OCI-LY7 (cell line): ENCODE data around the gene CHST11. TPM values are rescaled to one million over a fixed set of nuclear protein-coding genes. Genes with fewer than 3 reads are reported as not detected.

ENCODE experiments used
- BruUV-seq: library from RNA; stranded (reverse); fragments of 400-500 nt; replicated peaks from 2 replicates; lab custom pipeline; 2021; lab: Mats Ljungman, UMichigan
- CTCF ChIA-PET: fragments of 300-600 bp; sonication (Branson Sonifier 250); formaldehyde crosslinking; loops from one replicate; lab custom pipeline; 2022; ENCODE audit warnings: antibody characterized with exemption; ENCODE audit not compliant: unreplicated experiment; lab: Charles Lee
- POLR2A ChIA-PET: fragments of 300-600 bp; sonication (Branson Sonifier 250); formaldehyde crosslinking; loops from one replicate; lab custom pipeline; 2022; ENCODE audit warnings: antibody characterized with exemption; lab: Charles Lee
- DNase-seq: peaks from one replicate; pipeline ENCODE4 v3.0.0-alpha.2; 2015; ENCODE audit warnings: low spot score
- H2AFZ ChIP-seq: fragments of 200-600 bp; sonication (generic), shearing (Covaris generic); 2 replicates; pipeline ENCODE4 v1.6.1; 2014; ENCODE audit warnings: mild to moderate bottlenecking, antibody characterized with exemption, low read length, moderate library complexity
- H3K27ac ChIP-seq: fragments of 200-600 bp; sonication (generic); 2 replicates; pipeline ENCODE4 v1.5.1; 2014; ENCODE audit warnings: mixed run types, low read depth, mild to moderate bottlenecking, moderate library complexity, low read length, inconsistent platforms; ENCODE audit not compliant: poor library complexity, severe bottlenecking
- H3K36me3 ChIP-seq: fragments of 200-600 bp; sonication (generic); 2 replicates; pipeline ENCODE4 v1.6.1; 2014; ENCODE audit warnings: mild to moderate bottlenecking, antibody characterized with exemption, low read length, moderate library complexity, mixed read lengths; ENCODE audit not compliant: insufficient read depth
- H3K4me1 ChIP-seq: fragments of 200-600 bp; sonication (generic); 2 replicates; pipeline ENCODE4 v1.5.1; 2014; ENCODE audit warnings: mild to moderate bottlenecking, low read length; ENCODE audit not compliant: insufficient read depth, poor library complexity, severe bottlenecking
- H3K4me2 ChIP-seq: fragments of 200-600 bp; sonication (generic); 2 replicates; pipeline ENCODE4 v1.6.1; 2014; ENCODE audit warnings: mild to moderate bottlenecking, low read length
- H3K4me3 ChIP-seq: fragments of 200-600 bp; sonication (generic); 2 replicates; pipeline ENCODE4 v1.5.1; 2014; ENCODE audit warnings: mild to moderate bottlenecking, low read depth, low read length; ENCODE audit not compliant: poor library complexity, severe bottlenecking
- H3K79me2 ChIP-seq: fragments of 200-600 bp; sonication (generic); 2 replicates; pipeline ENCODE4 v1.6.1; 2016; ENCODE audit warnings: low read depth, mild to moderate bottlenecking, low read length, moderate library complexity, mixed read lengths; ENCODE audit not compliant: insufficient read depth
- H3K9me2 ChIP-seq: fragments of 200-600 bp; sonication (generic); 2 replicates; pipeline ENCODE4 v1.6.1; 2016; ENCODE audit warnings: mild to moderate bottlenecking, low read length, mixed read lengths; ENCODE audit not compliant: insufficient read depth
- H3K9me3 ChIP-seq: fragments of 200-600 bp; sonication (generic); 2 replicates; pipeline ENCODE4 v1.6.1; 2014; ENCODE audit warnings: mild to moderate bottlenecking, mixed run types, low read length, mixed read lengths
- H4K20me1 ChIP-seq: fragments of 200-600 bp; sonication (generic); 2 replicates; pipeline ENCODE4 v1.6.1; 2014; ENCODE audit warnings: mild to moderate bottlenecking, antibody characterized with exemption, low read length, moderate library complexity, mixed read lengths; ENCODE audit not compliant: insufficient read depth
- EZH2phosphoT487 ChIP-seq: fragments of 200-600 bp; sonication (generic); IDR thresholded peaks from 2 replicates; pipeline ENCODE4 v1.6.1; 2018; ENCODE audit warnings: low read depth, borderline replicate concordance, mild to moderate bottlenecking, mixed run types, antibody characterized with exemption, low read length, moderate library complexity, mixed read lengths
- intact Hi-C: fragments of 100-400 bp; cut with micrococcal nuclease; formaldehyde crosslinking; loops from one replicate; pipeline ENCODE4 v1.10.0; 2022; ENCODE audit not compliant: unreplicated experiment
- total RNA-seq, 2 experiments: library from RNA; depleted of rRNA in 1 of 2; stranded (reverse); fragments of >200 nt in 1 of 2; shearing (Covaris generic) in 1 of 2; gene quantifications; 2 replicates each; pipeline ENCODE4 v1.2.3, GENCODE V29; 2014 to 2022
- TF ChIP-seq, protein P1 (sequence below): fragments of 200-600 bp; sonication (generic); conservative IDR thresholded peaks from 2 replicates; pipeline ENCODE4 v1.5.1; 2014; ENCODE audit warnings: mild to moderate bottlenecking, antibody characterized with exemption, low read length, moderate library complexity, mixed read lengths

CHST11 gene
- total RNA-seq, 2 experiments from 2014 or later, result 15.2 to 41.6 TPM

DNA sequence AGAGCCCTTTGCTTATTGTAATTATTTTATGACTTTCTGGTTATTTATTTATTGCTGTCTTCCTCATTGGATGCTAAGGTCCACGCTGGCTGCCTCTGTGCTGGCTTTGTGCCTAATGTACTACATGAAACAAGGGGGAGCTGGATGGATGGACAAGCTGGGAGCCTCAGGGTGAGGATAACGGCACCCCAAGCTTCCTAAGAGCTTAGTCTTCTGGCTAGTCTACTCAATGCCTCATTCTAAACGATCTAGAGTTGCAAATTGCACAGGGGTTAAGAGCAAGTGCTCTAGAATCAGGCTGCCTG lies 172.0 kb downstream of the CHST11 start:
- no peak overlapping the region for H3K4me2 ChIP-seq
- TF ChIP-seq, protein P1, sequence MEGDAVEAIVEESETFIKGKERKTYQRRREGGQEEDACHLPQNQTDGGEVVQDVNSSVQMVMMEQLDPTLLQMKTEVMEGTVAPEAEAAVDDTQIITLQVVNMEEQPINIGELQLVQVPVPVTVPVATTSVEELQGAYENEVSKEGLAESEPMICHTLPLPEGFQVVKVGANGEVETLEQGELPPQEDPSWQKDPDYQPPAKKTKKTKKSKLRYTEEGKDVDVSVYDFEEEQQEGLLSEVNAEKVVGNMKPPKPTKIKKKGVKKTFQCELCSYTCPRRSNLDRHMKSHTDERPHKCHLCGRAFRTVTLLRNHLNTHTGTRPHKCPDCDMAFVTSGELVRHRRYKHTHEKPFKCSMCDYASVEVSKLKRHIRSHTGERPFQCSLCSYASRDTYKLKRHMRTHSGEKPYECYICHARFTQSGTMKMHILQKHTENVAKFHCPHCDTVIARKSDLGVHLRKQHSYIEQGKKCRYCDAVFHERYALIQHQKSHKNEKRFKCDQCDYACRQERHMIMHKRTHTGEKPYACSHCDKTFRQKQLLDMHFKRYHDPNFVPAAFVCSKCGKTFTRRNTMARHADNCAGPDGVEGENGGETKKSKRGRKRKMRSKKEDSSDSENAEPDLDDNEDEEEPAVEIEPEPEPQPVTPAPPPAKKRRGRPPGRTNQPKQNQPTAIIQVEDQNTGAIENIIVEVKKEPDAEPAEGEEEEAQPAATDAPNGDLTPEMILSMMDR, result no peak
- no peak for TF ChIP-seq EZH2phosphoT487
- intact Hi-C loops, result no loop called here
- peaks cover 13% of the 10 kb centered on the region for H3K4me1 ChIP-seq
- H3K36me3 ChIP-seq, result no peaks in the 10 kb centered on the region
- DNase-seq, result no peak
- ChIA-PET CTCF (no interaction called here), POLR2A (interaction anchor here (0.9 kb wide), 1 partner anchor 8 kb away, joined by 4 read pairs; no protein-coding TSS in a partner anchor)
- H3K4me3 ChIP-seq, result no peak overlapping the region
- H3K79me2 ChIP-seq, result no peaks in the 10 kb centered on the region
- no peak overlapping the region for H2AFZ ChIP-seq
- no peaks in the 10 kb centered on the region for H4K20me1 ChIP-seq
- H3K9me2 ChIP-seq, result no peaks in the 10 kb centered on the region
- BruUV-seq, result no TSS peak
- no peaks in the 10 kb centered on the region for H3K9me3 ChIP-seq
- H3K27ac ChIP-seq, result no peak overlapping the region

DNA sequence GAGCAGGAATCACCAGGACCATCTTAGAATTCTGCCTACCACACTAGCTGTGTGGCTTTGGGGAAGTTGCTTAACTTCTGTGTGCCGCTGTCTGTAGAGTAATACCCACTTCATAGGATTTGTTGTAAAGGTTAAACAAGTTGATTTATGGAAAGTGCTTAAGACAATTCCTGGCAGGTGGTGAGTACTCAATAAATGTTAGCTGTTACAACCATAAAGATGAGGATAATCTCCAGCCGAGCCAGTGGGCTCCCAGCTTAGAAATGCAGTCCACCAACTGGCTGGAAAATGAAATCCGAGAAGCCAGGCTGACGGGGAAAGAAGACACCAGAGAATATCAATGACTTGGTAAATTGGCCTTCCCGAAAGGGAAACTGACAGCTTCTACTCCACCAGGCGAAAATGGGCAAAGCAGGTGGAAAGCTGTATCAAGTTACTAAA lies 173.5 kb downstream of the CHST11 start:
- Histone ChIP-seq H2AFZ (no peak overlapping the region), H3K4me2 (no peak overlapping the region), H3K4me1 (peaks cover 13% of the 10 kb centered on the region), H3K9me3 (no peaks in the 10 kb centered on the region), H3K79me2 (no peaks in the 10 kb centered on the region), H3K36me3 (0 out of 2 replicates have a peak, but pooled peaks cover 4% of the 10 kb centered on the region), H3K9me2 (no peaks in the 10 kb centered on the region), H3K27ac (no peak overlapping the region), H4K20me1 (no peaks in the 10 kb centered on the region), H3K4me3 (no peak overlapping the region)
- ChIA-PET POLR2A (no interaction called here), CTCF (no interaction called here)
- intact Hi-C loops, result no loop called here
- no TSS peak for BruUV-seq
- TF ChIP-seq EZH2phosphoT487, result no peak
- TF ChIP-seq, protein P1, result no peak
- DNase-seq, result no peak

DNA sequence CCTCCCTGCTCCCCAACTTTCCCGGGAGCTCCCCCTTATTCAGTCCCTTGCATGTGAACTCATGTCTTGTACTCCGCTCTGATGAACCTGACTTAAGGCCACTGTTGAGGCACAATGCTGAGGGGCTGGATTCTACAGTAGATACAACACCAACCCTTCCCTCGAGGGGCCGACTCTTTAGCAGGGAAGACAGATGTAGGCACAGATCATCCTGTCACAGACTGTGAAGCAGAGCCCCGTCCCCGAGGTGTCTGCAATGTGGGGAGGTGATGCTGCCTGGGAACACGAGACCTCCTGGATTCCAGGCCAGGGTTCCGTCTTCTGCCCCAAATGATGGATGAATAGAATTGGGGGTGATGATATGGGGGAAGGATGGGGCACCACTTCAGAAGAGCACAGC lies 175.1 kb downstream of the CHST11 start:
- TF ChIP-seq EZH2phosphoT487, result no peak
- Histone ChIP-seq H3K9me2 (no peaks in the 10 kb centered on the region), H4K20me1 (no peaks in the 10 kb centered on the region), H3K36me3 (0 out of 2 replicates have a peak, but pooled peaks cover 4% of the 10 kb centered on the region), H3K4me1 (peaks cover 4% of the 10 kb centered on the region), H3K4me2 (no peak overlapping the region), H3K27ac (no peak overlapping the region), H3K4me3 (no peak overlapping the region), H2AFZ (no peak overlapping the region), H3K9me3 (no peaks in the 10 kb centered on the region), H3K79me2 (no peaks in the 10 kb centered on the region)
- no peak for DNase-seq
- BruUV-seq, result no TSS peak
- ChIA-PET POLR2A (no interaction called here), CTCF (no interaction called here)
- intact Hi-C loops, result no loop called here
